Neural progenitor cell (in vitro differentiated cells): Measurements from ENCODE around the gene TEX19.

Experiments used
- EZH2 ChIP-seq: fragments of 200-600 bp; sonication (generic); IDR thresholded peaks from 2 replicates; pipeline ENCODE4 v1.6.1; 2017; ENCODE audit warnings: antibody characterized with exemption, mild to moderate bottlenecking, moderate library complexity
- TF ChIP-seq, protein P1 (sequence below): fragments of 200-600 bp; sonication (generic); IDR thresholded peaks from 2 replicates; pipeline ENCODE4 v1.5.1; 2017; ENCODE audit warnings: antibody characterized with exemption, mild to moderate bottlenecking

DNA sequence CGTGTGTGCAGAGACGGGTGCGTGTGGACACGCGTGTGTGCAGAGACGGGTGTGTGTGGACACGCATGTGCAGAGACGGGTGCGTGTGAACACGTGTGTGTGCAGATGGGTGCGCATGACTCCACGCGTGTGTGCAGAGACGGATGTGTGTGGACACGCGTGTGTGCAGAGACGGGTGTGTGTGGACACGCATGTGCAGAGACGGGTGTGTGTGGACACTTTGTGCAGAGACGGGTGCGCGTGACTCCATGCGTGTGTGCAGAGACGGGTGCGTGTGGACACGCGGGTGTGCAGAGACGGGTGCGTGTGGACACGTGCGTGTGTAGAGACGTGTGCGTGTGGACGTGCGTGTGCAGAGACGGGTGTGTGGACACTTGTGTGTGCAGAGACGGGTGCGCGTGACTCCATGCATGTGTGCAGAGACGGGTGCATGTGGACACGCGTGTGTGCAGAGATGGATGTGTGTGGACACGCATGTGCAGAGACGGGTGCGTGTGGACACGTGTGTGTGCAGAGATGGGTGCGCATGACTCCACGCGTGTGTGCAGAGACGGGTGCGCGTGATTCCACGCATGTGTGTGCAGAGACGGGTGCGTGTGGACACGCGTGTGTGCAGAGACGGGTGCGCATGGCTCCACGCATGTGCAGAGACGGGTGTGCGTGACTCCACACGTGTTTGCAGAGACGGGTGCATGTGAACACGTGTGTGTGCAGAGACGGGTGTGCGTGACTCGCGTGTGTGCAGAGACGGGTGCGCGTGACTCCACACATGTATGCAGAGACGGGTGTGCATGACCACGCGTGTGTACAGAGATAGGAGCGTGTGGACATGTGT is 40.1 kb upstream of the TEX19 start:
- TF ChIP-seq EZH2, result no peak
- TF ChIP-seq, protein P1, sequence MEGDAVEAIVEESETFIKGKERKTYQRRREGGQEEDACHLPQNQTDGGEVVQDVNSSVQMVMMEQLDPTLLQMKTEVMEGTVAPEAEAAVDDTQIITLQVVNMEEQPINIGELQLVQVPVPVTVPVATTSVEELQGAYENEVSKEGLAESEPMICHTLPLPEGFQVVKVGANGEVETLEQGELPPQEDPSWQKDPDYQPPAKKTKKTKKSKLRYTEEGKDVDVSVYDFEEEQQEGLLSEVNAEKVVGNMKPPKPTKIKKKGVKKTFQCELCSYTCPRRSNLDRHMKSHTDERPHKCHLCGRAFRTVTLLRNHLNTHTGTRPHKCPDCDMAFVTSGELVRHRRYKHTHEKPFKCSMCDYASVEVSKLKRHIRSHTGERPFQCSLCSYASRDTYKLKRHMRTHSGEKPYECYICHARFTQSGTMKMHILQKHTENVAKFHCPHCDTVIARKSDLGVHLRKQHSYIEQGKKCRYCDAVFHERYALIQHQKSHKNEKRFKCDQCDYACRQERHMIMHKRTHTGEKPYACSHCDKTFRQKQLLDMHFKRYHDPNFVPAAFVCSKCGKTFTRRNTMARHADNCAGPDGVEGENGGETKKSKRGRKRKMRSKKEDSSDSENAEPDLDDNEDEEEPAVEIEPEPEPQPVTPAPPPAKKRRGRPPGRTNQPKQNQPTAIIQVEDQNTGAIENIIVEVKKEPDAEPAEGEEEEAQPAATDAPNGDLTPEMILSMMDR, result no peak
